Activated naive CD4-positive, alpha-beta T cell (primary cell): Measurements from ENCODE around the gene NRG2.

Source experiments
- DNase-seq, 4 experiments: peaks; one replicate each; lab custom pipeline; 2025; lab: John Stamatoyannopoulos, UW

NRG2 gene

DNA sequence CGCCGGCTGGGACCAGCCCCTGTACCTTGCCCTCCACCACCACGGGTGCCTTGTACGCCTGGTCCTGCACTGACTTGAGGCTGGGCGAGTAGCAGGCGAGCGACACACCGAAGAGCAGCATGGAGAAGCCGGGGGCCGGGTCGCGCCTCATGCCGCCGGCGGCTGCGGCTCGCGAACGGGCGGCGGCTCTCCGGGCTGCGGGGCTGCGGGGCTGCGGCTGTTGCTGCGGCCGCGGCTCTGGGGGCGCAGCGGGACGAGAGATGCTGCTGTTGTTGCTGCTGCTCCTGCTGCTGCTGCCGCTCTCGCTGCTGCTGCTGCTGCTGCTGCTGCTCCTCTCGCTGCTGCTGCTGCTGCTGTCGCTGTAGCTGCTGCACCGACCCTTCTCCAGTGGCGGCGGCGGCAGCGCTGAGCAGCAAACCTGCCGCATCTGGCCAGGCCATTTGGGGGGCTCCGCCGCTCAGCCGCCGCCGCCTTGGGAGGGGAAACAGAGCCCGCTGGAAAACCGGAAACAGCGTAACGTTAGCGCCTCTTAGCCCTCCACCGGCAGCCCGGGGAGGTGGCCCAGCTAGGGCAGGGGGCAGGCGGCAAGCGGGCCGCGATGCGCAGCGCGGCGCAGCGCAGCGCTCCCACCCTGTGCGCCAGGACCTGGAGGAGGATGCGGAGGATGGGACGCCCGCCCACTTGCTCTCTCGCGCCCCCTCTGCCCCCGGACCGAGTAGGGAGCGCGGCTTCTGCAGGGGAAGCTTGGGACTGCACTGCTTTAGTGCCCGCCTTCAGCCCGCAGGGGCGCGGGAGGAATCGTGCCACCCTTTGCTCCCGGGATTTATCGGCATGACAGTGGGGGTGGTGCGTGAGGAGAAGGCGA lies at the start of gene NRG2:
TSS of gene NRG2 (minus strand) at position 657 of the 865 bp plus-strand sequence.
- DNase-seq, result peak in 2 of 4 experiments; percentile 14 to 42

DNA sequence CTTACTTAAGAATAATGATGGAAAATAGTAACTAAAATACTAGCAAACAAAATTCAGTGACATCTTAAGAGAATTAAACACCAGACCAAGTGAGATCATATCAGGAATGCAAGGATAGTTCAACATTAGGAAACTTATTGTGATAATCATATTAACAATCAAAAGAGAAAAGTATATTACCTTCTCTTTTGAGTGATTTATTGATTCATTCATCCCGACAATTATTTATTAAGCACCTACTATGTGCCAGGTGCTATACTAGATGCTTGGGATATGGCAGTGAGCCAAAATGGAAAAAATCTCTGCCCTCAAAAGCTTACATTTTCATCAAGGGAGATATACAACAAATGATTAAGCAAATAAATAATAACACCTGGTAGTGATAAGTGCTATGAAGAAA lies 47.2 kb upstream of the NRG2 start:
- no peak for DNase-seq

DNA sequence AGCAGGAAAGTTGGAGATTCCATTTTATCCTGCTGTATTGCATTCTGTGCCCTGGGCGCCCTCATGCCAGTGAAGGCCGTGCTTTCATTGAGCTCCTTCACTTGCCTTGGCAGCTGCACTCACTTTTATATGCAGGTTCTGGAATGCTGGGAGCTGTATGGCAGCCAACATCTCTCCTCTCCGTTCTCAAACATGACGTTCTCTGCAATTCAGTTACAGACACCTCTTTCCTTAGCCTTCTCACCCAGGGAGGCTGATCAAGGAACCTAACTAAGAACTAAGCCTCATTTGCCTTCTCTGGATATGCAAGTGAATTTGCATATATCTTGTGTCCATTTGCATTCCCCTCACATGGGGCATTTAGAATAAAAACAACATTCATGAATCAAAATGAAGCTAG lies 41.4 kb upstream of the NRG2 start:
- no peak for DNase-seq

DNA sequence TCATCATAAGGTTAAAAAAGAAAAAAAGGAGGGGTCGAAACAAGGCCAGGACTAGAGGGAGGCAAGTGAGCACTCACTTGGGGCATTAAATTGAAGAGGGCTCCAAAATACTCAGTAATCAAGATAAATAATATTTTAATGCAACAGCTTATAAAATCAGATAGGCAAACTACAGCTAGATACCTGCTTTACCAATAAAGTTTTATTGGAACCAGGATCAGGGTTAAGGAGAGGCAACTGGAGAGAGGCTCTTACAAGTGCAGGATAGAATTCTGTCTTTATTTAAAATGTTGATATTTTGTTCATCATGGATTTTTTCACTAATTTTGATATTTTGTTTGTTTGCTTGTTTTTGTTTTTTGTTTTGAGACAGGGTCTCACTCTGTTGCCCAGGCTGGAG lies 40.6 kb upstream of the NRG2 start:
- DNase-seq, result no peak

DNA sequence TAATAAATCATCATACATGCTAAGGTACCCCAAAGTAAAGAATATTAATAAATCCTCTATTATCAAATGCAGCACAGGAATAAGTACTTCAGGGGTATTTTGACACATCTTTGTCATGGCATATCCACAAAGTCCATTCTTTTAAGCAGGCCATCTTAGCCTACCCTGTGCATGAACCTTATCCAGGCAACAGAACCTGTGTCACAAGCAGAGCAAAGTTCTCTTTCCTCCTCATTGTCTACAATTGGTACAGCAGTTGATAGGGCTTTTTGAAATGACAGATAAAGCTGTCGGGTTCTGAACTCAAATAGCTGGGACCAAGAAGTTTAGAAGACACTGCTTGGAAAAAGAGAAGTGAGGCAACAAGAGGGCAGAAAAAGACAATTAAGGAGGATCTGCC lies 40.0 kb upstream of the NRG2 start:
- DNase-seq, result no peak

DNA sequence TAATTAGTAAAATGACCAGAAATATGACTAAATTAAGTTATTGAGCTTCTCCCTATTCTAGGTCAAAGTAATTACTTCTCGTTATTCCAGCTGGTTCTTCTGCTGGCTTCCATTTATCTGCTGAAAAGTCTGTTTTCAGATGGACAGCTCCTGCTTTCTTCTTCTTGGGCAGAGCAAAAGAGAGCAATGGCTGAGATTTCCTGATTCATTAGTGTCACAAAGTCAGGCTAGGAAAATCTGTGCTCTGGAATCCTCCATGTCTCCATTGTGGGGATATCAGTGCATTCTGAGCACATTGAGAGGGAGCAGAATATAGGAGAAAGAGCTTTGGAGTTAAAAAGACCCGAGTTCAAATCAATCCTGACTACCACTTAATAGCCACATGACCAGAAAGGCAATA lies 33.7 kb upstream of the NRG2 start:
- no peak for DNase-seq

DNA sequence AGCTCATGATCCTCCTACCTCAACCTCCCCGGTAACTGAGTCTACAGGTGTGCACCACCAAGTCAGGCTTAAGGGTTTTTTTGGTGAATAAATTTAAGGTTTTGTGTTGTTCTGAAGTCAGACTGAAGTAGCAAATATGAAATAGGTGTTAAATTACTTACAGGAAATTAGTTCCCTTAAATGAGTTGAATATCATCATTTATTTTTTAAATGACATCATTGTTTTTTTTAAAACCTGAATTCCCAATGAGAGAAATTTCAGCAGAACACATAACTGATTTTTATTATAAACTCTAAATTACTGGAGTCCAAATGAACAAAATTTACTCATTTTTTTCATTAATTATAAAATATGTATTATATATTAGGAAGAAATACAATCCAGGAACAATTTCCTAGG lies 33.0 kb upstream of the NRG2 start:
- DNase-seq, result no peak

DNA sequence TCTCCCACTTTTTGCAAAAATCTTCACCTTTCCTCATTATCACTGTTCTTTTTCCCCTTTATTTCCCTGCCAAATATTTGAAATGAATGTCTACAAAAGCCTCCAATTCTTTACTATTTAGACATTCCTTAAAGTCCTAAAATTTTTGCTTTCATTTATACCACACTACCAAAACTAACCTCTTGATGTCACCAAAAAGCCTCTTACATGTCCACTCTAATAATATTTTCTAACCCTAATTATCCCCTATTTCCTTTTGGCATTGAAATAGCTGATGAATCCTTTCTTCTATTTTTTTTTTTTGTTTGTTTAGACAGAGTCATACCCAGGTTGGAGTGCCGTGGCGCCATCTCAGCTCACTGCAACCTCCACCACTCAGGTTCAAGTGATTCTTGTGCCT lies 32.3 kb upstream of the NRG2 start:
- DNase-seq, result no peak

DNA sequence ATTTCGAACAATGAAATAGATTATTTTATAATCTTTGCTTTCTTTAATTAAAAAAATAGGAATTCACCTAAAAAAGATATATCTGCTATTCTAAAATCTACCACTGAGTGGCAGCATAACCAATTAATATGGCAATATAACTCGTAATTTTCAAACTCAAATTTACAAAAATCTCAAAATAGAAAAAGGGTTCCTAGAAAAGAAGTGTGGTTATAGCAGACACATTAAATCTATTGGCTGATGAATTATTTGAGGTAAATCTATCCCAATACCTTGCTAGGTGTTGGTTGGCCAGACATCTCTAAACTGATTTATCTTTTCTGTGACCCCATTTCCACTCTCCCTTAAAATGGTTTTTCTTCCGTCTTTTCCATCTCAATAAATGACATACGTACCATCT lies 30.2 kb upstream of the NRG2 start:
- no peak for DNase-seq

DNA sequence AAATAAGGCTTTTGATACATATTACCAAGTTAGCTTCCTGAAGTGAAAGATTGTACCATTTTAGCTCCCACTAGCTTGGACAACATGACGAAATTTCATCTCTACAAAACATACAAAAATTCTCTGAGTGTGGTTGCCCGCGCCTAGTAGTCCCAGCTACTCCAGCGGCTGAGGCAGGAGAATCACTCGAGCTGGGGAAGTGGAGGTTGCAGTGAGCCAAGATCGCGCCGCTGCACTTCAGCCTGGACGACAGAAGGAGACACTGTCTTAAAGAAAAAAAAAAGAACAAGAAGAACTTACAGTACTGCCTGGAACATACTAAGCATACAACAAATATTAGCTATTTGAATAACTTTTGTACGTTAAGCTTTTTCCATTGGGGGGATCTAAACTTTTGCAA lies 29.7 kb upstream of the NRG2 start:
- no peak for DNase-seq

DNA sequence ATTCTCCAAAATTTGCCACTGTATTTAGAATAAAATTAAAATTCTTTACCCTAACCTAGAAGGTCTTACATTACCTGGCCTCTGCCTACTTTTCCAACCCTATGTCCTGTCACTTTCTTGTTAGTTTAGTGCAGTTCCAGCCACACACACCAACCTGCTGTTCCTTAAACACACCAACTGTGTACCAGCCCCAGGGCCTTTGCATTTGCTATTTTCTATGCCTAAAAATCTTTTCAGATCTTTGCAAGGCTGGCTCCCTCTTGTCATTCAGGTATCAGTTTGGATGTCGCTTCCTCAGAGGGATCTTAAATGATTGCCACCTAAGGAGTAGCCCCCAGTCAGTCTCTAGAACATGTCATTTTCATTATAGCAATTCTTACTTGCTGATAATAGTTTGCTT lies 17.7 kb upstream of the NRG2 start:
- no peak for DNase-seq

DNA sequence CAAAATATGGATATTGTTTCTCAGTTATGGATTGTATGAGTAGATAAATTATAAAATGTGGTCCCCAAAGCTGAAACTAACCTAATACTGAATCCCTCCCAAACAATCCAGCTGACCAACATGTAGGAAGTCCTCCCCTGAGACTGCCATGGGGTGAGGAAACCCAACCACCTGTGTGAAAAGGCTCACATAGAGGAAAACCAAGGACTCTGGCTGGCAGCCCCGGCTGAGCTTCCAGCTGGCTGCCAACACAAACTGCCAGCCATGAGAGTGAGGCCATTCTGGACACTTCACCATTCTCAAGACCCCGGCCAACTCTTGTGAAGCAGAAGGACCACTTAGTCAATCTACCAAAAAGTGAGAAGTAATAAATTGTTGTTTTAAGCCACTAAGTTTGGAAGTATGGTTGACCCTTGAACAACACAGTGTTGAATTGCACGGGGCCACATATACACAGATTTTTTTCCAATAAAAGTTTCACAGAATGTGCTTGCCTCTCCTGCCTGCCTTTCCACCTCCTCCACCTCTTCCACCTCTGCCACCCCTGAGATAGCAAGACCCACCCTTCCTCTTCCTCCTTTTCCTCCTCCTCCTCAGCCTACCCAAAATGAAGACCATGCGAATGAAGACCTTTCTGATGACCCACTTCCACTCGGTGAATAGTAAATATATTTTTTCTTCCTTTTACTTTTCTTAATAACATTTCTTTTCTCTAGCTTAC lies 15.3 kb upstream of the NRG2 start:
- no peak for DNase-seq

DNA sequence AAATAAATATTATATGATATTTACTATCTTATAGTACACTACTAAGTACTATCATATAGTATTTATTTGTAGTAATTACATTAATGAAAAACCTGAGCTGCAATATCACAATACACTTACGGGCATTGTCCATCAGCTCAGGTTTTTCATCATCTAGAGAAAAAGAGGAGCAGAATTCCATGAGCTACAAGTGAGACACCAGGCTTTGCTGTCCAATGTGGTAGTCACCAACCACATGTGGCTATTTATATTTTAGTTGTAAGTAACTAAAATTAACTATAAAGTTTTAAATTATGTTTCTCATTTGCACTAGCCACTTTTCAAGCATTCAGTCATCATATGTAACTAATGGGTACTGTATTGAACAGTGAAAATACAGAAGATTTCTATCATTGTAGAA lies 13.8 kb upstream of the NRG2 start:
- no peak for DNase-seq

DNA sequence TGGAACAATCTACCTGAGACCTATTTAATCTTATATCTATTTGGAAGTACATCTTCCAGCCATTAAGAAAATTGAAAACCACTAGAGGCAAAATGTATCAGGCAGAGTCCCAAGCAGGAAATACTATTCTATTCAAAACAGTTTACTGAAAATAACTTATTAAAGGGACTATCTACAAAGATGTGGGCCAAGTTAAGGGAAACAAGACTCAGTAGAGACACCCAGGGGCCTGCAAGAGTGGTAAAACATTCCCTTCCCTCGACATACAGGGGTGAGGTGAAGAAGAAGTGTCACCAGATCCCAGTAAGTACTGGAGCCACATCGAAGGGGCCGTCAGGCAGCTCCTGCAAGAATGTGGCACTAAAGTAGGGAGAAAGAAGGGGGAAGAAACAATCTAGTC lies 12.1 kb upstream of the NRG2 start:
- no peak for DNase-seq

DNA sequence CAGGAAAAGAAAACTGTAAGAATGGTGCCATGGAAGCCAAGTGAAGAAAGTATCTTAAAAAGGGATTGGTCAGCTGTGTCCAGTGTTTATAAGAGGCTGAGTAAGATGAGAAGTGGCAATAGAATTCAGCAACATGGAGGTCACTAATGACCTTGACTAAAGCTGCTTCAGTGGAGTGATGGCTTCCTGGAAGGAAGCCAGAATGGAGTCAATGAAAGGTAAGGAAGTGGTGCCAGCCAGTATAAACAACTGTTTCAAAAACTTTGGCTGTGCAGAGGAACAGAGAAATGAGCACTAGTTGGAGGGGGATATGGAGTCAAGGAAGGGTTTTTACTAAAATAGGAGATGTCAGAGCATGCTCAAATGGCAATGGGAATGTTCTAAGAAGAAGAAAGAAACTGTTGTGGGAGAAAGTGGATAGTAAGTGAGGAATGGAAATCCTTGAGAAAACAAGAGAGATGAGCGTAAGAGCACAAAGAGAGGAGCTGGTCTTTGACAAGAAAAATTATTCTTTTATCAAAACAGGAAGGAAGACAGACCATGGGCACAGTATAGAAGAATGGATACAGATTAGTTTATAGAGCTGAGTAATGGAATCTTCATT lies 11.1 kb upstream of the NRG2 start:
- no peak for DNase-seq

DNA sequence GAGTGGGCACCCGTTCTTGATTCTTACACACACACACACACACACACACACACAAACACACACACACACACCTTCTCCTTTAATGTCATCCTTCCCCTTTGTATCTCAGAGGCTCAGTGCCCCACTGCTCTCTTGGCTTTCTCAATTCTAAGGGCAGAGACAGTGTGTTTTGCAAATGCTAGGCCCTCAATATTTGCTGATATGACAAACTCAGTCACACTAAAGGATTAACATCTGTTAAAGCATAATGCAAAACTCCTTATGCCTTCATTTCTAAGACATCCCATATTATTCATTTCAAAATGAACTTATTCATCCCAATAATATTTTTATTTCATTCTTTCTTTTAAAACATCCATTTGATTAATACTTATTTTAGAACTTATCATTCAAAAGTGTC lies 8.9 kb upstream of the NRG2 start:
- DNase-seq, result no peak

DNA sequence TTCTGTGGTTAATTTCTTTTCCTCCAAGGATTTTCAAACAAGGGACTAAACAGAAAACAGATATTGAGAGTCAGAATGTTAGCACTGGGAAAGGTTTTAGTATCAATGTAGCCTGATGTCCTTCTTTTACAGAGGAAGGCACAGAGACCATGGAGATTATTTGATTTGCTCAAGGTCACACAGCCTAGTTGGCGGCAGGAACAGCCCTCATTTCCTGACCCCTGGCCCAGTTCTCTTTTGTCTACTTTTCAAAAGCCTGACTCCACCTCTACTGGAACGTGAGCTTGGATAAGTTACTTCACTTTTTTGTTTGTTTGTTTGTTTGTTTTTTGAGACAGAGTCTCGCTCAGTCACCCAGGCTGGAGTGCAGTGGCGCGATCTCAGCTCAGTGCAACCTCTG lies 6.6 kb upstream of the NRG2 start:
- DNase-seq, result no peak

DNA sequence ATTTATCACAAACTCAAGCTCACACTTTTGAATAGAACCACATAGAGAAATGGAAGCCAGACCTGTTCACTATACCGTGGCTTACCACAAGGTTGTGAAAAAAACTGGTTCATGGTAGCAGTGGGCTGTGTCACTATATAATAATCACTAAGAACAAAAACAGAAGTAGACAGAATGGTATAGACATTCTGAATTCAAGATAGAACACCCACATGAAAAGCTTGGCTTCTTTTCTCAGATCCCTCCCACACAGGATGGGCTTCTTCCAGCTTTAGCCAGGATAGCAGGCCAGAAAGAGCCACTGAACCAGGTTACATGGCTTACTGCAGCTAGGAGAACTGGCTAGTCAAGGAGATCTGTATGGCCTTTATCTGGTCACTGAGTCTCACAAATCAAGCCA lies 6.1 kb upstream of the NRG2 start:
- no peak for DNase-seq

DNA sequence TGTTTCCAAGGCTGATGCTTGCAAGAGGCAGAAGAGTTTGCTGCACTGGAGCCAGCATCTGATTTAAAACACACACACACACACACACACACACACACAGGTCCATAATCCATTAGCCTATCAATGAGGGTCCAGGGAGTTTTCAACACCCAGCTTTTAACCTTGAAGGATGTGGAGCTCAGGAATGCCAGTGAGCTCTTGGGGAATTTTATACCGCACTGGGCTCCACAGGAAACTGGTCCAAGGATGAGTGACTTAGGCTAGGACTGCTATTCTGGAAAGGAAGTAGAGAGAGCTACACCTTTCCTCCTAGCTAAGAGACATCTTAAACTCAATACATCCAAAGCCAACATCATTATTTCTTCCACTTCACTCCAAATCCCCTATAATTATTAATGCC lies 942 bp upstream of the NRG2 start:
- DNase-seq, result no peak

DNA sequence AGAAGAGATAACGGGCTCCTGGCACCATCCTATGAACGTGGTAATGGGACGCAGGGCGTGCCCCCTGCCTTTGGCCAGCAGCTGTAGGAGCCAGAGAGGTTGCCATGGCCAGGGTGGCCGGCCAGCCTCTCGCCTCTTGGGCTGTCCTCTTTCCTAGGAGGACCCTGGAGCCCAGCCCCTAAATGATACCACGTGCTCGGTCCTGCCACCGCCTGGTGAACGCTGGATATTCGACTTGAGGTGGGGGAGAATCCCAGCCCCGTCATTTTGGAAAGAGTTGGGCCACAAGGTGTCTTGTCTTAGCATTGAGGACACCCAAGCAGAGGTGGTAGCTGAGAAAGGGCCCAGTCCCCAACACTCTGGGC lies 391 bp upstream of the NRG2 start:
- no peak for DNase-seq

DNA sequence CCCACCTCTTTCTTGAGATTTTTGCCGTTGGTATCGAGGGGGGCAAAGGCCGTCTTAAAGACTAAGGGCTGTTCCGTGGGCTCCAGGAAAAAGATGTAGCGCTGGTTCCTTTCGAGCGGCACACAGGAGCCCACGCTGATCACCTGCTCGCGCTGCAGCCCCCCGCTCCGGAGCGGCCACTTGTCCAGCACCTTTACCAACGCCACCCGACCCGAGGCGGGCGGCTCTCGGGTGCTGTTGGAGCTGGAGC lies 781 bp downstream of the NRG2 start:
- DNase-seq, result no peak

DNA sequence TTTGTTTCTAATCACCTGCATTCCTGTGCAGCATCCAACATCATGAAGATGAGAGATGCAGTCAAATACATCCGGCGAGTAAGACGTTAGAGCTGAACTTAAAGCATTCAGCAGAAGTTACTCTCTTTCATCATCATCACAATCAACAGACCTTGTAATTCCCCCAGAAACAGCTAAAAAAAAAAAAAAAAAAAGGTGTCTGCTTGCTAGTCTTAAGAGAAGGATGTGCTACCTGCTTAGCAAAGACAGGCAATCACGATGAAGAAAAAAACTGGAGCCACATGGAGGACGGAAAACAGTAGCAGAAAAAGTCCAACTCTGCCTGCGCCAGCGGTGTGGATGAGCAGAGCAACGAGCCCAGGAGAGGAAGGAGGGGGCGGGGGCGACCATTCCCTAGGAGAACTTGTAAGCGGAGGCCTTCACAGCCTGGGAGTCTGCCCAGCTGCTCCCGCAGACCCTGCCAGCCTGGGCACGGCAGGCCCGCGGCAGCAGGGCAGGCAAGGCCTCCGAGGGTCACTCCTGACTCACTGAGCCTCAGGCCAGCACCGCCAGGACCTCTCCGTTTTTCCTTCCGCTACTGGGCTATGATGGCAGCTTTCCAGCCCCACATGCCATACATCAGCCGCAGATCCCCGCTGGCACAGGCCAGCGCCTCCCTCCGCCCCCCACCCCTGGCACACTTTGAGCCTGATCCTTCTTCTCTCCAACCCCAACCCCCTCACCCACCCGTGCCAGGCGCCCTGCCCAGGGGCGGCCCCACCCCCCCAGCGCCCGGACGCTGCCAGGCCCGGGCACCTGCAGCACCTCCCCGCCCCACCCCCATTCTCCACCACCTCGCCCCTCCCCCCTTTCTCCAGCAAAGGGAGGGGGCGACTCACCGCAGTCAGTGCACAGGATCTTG lies 1.4 kb downstream of the NRG2 start:
- no peak for DNase-seq

DNA sequence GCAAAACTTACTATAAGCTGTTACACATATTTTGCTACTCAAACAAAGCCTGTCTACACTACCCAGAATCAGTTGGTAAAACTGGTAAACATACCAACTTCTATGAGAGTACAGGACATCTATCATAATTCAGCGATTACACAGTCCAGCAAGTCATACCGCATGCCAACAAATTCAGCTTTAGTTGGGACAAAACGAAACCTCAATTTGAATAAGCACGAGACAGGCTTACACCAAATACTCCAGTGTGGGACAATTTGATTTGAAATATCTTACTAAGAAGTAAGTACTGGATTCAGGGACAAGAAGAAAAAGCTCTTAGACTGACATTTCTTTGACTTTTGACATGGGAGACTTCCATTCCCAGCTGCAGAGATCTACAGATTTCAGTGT lies 2.0 kb downstream of the NRG2 start:
- DNase-seq, result no peak
